Skeletal muscle cell (primary cell): ENCODE results near the gene ZNF544.

Source experiments
- DNase-seq: peaks from one replicate; pipeline ENCODE4 v3.0.0-alpha.2; 2010; ENCODE audit warnings: low read depth
- H3K4me3 ChIP-seq: 2 replicates; pipeline ENCODE4 v1.5.1; 2011; ENCODE audit warnings: low read depth, mild to moderate bottlenecking, control low read depth, low read length, moderate library complexity

ZNF544 gene

GRCh38 chr19:58228585-58229254, at the start of gene ZNF544:
Gene ZNF544, plus strand, starts transcription at chr19:58228914. Its CDS starts 15,110 bp downstream, at chr19:58244024.
- H3K4me3 ChIP-seq: peak within 1 kb of the TSS; percentile 84
- peak; percentile 26 for DNase-seq

- no peak for DNase-seq
Measured at GRCh38 chr19:58181902-58182576, 46.7 kb upstream of the ZNF544 start.

DNA sequence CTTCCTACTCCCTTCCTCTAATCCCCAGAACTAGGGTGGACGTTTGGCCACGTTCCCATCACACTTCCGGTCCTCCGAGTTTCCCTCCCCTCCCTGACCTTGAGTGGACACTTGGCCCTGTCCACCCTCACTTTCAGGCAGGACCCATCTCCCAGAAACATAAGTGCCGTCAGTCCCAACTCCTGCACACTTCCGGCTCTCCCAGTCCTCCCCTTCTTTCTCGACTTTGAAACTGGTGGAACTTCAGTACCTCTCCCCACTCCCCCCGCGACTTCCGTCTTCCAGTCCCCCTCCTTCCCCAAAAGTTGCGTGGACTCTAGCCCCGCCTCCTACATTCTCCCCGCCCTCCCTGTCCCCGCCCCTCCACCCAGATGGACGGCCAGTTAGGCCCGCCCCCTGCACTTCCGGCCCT, 46.1 kb upstream of the ZNF544 start:
- no peak for DNase-seq
- H3K4me3 ChIP-seq: peak overlapping the region; percentile 72

More at GRCh38 chr19:58181902-58182576, 46.7 kb upstream of the ZNF544 start:
- peak overlapping the region; percentile 72 for H3K4me3 ChIP-seq

DNA sequence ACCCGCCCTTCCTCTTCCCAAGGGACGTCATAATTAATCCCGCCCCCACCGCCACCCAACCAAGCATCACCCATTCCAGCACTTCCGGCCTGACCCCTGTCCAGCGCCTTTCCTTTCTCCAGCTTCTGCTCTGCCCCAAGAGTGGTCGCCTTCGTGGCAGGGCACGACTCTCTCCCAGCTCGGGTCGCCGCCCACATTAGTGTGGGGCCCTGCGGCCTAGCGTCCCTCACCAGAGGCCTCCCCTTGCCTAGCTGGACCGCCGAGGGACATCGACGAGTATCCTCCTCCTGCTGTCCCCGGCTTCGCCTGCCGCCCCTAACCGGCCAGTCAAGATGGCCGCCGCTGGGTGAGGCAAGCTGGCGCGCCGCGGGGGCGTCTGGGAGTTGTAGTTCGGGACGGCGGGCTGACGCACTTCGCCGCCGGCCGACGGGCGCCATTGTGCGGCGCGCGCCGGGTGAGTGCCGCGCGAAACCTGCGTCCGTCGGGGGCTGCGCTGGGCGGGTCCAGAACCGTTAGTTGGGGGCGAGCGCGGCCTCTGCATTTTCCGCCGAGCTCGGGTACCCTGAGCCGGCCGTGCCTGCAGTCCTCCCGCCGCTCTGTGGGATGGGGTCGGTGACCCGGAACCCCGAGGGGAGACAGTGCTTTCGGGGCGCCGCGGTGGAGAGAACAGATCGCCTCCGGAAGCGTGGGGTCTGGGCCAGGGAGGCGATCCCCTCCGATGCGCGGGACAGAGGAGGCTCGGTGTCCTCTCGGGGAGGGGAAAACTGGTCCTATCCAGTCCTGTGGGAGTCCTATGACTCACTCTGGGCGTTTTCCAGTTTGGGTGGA, 45.5 kb upstream of the ZNF544 start, which contains the start of gene ZNF274:
ZNF274 (plus strand) TSS at position 73 of the 828 bp plus-strand sequence. CDS start 905 bp downstream, outside the sequence.
- peak; percentile 74 for DNase-seq
- peak within 1 kb of the TSS; percentile 72 for H3K4me3 ChIP-seq

- no peak for DNase-seq
- H3K4me3 ChIP-seq: peak overlapping the region; percentile 72
Measured at GRCh38 chr19:58183817-58184215, 44.9 kb upstream of the ZNF544 start.

GRCh38 chr19:58196901-58197616, 31.7 kb upstream of the ZNF544 start:
- H3K4me3 ChIP-seq: no peak overlapping the region
- DNase-seq: no peak

DNA sequence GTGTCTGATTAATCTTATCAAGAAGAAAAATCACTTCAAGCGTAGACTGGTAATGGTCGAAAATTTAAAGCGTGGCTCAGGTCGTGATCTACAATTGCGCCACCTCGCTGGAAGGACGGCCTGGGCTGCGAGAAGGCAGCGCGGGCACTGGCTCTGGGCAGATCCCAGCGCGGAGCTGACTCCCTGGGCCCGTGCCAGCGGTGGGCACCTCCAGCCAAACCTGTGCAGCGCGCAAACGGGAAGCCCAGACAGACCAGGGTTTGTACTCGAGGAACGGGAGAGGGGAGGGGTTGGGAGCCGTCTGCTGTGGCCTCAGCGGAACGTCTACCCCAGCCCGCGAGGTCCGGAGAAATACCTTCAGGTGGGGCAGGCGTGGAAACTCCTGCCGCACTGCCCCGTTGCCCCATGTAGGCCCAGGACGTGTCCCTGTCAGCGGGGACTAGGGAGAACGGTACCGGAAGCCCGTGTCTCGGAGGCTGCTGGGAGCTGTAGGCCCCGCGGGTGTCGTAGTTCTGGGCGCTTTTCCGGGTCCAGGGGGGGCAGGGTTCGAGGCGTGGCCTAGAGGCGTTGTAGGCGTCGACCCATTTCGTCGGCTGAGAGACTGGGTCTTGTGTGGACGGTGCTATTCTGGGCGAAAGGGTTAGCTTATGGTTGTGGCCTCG, 24.8 kb upstream of the ZNF544 start:
- peak overlapping the region; percentile 3 for H3K4me3 ChIP-seq
- DNase-seq: no peak

DNA sequence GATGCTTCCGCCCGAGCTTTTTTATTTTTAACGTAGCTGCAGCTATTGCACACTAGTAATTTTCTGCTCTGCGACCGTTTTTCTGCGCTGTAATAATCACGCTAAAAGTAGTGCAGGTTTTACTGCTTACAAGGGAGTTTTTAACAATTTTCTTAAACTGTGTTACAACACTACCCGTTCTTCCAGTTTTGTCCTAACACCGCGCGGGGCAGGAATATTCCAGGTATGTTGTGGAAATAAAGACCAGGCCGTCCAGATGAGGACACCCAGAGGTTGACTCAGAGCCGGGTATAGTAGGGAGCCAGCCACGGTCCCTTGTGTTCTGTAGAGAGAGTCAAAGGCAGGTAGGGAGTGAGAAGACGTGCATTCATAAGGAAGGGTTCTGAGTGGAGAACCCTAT, 24.1 kb upstream of the ZNF544 start:
- DNase-seq: no peak
- H3K4me3 ChIP-seq: no peak overlapping the region

- no peak overlapping the region for H3K4me3 ChIP-seq
- no peak for DNase-seq
Measured at GRCh38 chr19:58209577-58209976, 19.1 kb upstream of the ZNF544 start.

- no peak overlapping the region for H3K4me3 ChIP-seq
- DNase-seq: no peak
Measured at GRCh38 chr19:58212336-58213074, 16.2 kb upstream of the ZNF544 start.

DNA sequence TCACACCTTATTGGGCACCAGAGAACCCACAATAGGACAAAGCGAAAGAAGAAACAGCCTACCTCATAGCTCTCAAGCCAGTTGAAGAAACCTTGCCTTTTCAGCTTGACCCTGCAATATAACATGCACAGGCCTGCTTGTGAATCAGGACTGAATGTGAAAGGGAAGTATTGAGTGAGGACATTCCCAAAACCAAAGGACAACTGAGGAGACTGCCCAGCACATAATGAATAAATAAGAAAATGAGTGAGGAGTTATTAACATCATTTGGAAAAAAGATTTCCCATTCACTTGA, 15.7 kb upstream of the ZNF544 start:
- DNase-seq: no peak

GRCh38 chr19:58217069-58217481, 11.6 kb upstream of the ZNF544 start:
- H3K4me3 ChIP-seq: no peak overlapping the region
- no peak for DNase-seq

More for the DNA sequence above, 15.7 kb upstream of the ZNF544 start:
- no peak overlapping the region for H3K4me3 ChIP-seq

- no peak for DNase-seq
- H3K4me3 ChIP-seq: no peak overlapping the region
Measured at GRCh38 chr19:58217607-58218391, 10.9 kb upstream of the ZNF544 start.

DNA sequence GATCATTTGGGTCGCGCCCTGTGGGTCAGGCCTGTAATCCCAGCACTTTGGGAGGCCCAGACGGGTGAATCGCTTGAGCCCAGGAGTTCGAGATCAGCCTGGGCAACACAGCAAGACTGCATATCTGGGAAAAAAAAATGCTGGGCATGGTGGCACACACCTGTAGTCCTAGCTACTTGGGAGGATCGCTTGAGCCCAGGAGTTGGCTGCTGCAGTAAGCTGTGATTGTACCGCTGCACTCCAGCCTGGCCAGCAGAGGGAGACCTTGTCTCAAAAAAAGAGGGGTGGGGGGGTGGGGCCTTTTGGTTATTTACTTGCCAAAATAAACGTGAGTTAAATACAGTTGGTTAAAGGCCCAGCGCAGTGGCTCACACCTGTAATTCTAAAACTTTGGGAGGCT, 9.8 kb upstream of the ZNF544 start:
- no peak overlapping the region for H3K4me3 ChIP-seq
- no peak for DNase-seq

DNA sequence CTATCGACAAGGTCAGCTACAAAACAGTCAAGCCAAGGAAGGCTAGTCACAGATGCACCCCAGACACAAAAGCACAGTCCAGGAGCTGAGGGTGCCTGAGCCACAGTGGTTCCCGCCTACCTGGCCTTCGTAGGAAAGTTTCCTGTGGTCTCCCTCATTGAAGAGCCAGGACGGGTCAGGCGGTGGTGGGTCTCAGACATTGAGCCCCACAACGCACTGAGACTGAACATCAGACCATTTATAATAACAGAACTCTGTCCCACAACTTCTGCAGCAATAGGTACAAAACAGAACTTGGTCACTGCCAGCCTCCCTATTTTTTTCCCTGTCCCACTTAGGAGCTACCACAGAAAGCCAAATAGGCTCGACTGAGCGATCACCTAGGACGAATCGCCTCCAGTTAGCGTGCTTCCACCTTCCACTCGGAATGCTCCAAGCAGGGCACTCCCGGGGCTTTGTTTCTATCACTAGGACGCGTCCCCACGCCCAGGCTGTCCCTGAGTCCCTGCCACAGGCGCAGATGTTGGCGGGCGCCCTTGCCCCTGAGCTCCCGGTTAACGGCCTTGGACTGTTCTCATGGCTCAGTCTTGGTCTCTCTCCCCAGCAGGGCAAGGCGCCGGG, 640 bp upstream of the ZNF544 start:
- no peak for DNase-seq
- H3K4me3 ChIP-seq: peak overlapping the region; percentile 84

DNA sequence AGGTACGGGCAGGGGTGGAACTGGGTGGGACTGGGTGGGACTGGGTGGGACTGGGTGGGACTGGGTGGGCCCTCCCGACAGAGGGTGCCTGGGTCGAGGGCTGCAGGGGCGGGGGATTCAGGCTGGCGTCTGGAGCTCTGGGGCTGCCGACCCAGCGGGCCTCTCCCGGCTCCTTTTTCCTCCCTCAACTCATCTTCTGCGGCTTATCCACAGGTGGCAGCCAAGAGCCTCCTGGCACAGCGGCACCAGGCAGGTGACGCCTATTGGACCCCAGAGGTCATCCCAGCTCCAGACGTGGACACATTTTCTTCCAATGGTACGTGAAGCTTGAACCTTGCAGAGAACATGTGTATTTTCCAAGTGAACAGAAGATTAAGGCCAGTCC, 533 bp downstream of the ZNF544 start:
- H3K4me3 ChIP-seq: peak overlapping the region; percentile 84
- peak; percentile 3 for DNase-seq

GRCh38 chr19:58237324-58237723, 8.6 kb downstream of the ZNF544 start:
- H3K4me3 ChIP-seq: no peak overlapping the region

More at GRCh38 chr19:58237324-58237723, 8.6 kb downstream of the ZNF544 start:
- DNase-seq: no peak
